GM21367 (cell line): ENCODE measurements around the gene SFMBT1.
"Not testable (repeated sequence)": the region's sequence is repeated elsewhere in the genome, so short reads cannot be mapped to it uniquely, and the experiment has no call there.

ENCODE experiments used
- ATAC-seq: cut with Tn5 transposase; IDR thresholded peaks from one replicate; pipeline ENCODE4 v1.9.1; 2021; ENCODE audit not compliant: unreplicated experiment

The SFMBT1 gene

DNA sequence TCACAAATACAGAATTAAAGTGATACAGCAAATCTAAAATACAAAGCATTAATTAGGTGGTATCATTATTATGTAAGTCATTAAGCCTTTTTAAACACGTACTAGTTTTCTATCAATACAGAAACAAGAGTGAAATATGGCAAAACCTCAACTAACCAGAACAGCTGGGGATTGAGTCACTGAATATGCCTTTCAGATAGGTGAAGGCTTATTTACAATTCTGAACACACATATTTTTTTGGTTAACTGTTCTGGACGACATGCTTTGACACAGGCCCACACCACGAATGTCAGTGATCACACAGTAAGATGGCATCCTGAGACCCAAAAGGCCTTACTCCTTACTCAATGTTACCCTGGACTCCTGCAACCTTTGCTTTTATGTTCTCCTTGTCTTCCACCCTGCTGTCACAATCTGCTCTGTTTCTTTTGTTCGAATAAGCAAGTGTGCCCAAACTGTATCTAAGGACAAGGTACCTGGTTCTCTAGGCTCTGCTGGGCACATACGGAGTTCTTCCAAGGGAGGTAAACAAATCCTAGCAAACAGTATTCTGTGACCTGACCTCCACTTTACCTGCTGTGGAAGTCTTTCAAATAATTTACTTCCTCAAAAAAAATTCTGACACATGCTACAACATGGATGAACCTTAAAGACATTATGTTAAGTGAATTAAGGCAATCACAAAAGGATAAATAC, 7.0 kb downstream of the SFMBT1 start:
- ATAC-seq, result no peak

DNA sequence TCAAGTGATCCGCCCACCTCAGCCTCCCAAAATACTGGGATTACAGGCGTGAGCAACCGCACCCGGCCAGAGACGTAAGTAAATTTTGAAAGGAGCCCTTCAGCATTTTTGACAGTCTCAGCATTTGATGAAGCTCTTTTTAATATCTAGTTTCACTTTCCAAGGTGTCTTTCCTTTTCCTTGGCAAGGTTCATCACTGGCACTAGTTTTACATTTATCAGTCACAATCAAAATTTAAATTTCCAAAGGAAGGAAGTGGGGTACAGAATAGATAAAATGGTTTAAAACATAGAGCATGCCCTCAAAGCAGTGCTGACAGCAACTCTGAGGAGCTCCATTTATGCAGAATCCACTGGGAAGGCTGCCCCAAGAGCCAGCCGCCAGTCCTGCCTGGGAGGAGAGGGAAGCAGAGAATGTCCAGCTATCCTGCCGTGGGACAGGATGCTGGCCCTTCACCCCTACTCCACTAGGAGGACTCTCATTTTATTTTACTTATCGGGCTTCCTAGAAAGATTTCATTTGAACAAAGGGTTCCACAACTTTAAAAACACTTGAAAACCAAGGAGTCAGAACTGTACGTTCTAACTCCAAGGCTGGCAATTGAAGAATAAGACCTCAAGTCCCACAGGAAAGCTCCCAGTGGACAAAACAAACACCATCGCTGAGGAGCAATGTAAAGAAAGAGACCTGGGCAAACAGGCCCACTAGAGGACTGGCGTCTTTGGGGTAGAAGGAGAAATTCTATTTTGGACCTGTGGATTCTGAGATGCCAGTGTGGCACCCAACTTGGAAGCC, 9.9 kb downstream of the SFMBT1 start:
- ATAC-seq, result no peak

DNA sequence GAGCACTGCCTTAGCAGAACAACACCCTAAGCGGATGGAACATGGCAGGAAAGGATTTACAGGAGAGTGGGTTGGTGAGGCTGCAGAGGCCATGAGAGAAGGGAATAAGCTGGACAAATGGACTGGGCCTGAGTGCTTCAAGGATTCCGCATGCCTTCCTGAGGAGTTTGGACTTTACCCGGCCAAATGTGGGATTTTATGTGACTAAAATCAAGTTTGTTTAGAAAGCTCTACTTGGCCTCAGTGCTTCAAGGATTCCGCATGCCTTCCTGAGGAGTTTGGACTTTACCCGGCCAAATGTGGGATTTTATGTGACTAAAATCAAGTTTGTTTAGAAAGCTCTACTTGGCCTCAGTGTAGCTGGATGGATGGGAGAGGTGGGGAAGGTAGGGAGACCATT, 10.9 kb downstream of the SFMBT1 start:
- ATAC-seq, result not testable (repeated sequence)

DNA sequence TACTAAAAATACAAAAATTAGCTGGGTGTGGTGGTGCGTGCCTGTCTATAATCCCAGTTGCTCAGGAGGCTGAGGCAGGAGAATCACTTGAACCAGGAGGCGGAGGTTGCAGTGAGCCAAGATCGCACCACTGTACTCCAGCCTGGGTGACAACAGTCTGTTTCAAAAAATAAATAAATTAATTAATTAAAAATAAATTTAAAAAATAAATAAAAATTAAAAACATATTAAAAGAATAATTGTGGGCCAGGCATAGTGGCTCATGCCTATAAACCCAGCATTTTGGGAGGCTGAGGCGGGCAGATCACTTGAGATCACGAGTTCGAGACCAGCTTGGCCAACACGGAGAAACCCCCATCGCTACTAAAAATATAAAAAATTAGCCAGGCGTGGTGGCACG, 11.5 kb downstream of the SFMBT1 start:
- ATAC-seq, result not testable (repeated sequence)

DNA sequence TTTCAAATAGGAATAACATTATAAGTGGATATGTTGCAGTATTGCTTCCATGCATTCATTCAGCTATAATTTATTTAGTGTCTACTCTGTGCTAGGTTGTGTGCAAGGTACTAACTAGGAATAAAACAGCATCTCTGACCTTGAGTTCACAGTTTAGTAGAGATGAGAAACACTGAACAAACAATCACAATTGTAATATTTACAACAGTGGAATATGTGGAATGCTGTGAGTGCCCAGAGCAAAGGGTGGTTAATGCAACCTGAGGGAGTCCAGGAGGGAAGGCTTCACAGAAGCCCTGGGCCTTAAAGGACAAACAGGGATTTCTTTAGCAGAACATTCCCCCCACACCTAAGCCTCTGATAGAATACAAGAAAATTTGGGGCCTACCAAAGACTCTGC, 13.3 kb downstream of the SFMBT1 start:
- ATAC-seq, result no peak

DNA sequence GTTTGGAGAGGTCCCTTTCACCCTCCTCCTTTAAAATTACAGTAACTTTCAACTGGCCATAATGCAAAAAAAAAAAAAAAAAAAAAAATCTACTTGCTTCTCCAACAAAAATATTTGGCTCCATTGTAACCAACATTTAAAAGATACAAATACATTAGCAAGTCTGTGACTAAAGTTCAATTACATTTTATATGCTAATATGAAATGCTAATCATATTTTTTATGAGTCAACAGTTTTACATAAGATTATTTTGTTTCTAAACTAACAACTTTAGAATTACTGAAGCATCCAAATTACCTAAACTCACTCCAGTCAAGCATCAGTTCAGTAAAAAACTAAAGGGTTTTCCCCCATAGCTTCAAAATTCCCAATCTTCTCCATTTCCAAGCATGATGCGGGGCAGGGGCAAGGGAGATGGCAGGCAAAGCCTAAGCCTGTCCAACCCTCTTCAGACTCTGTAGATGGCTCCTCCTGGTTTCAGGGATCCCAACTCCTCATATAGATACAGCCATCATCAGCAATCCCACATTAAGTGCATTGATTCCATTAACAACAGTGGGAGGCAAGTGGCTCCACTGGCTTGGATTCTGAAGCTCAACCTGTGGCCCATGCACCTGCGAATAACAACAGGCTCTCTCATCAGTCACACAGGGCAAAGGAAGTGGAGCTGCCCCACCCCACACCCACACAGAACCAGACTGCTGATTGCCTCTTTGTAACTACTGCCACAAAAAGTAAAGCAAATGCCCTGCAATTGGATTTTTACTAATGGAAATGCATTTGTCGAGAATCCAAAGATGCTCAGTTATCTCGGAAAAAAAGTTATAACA, 15.0 kb downstream of the SFMBT1 start:
- no peak for ATAC-seq

DNA sequence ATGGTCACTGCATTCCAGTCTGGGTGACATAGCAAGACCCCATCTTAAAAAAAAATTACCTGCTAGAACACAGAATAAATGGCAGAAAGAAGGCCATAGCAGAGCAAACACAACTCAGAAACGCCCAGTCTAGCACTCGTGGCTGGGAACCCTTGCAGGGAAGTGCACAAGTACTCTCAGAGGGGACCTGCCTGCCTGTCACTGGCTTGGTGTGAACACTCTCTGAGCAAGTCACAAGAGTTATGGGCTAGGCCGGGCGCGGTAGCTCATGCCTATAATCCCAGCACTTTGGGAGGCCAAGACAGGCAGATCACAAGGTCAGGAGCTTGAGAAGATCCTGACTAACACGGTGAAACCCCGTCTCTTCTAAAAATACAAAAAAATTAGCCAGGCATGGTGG, 17.2 kb downstream of the SFMBT1 start:
- no peak for ATAC-seq

DNA sequence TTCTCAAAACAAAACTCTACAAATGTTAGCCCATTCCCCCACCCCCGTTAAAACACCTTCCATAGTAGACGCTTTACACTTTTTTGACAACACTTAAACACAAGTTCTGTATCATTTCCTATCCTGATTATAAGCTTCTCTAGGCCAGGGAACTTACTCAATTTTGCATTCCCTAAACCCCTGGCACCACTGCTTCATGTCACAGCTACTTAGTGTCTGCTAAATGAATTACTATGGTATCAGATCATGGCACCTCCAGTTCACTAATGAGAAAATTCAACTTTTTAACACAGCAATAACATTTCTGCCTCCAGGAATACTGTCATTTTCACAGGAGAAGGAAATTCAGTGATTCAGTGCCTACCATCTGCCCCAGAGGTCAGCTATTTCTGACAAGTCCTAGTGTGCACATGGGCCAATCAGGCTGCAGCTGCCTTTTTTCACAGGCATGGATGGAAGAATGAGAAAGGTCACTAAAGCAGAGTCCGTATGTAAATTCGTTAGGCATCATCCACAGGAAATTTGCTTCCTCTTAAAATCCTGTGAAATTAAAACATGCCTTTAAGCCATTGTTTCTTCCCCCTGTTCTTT, 18.5 kb downstream of the SFMBT1 start:
- no peak for ATAC-seq

DNA sequence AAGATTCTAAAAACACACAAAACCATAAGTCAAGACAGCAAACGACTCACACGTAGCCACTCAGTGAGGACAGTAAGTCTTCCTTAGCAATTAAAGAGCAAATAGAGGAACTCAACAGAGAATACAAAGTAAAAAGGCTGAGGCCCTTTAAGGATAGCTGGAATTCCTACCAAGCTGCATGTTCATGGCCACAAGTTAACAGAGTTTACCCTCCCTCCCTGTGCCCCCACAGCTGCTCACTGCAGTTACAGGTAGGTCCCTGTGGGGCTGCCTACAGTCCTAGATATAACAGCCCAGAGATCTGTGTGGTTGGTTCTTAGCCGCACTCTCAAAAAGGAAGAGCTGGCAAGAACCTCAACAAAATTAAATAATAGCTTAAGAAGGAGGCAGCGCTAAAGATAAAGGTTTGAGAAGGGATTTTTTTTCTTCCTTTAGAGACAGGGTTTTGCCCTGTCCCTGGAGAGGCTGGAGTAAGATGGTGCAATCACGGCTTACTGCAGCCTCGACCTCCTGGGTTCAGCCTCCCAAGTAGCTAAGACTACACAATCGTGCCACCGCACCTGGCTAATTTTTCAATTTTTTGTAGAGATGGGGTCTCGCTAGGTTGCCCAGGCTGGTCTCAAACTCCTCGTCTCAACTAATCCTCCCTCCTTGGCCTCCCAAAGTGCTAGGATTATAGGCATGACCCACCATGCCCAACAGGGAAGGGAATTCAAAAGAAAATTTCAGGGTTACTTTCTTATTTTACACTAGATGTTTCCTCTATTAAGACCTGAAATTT, 19.3 kb downstream of the SFMBT1 start:
- ATAC-seq, result no peak

DNA sequence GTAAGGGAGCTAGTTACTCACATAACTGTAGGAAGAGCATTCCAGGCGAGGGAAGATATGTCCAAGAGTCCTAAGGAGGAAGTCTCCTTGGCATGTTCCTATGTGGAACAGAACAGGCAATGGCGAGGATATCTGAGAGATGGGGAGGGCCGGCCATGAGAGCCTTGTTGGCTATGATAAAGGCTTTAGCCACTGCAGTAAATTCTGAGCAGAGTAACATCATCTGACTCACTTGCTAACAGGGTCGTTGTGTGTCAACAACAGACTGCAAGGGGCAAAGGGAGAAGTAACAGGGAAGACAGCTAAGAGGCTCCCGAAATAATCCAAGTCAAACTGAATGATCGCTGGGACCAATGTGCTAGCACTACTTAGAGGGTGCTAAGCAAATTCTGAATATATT, 21.6 kb downstream of the SFMBT1 start:
- no peak for ATAC-seq

DNA sequence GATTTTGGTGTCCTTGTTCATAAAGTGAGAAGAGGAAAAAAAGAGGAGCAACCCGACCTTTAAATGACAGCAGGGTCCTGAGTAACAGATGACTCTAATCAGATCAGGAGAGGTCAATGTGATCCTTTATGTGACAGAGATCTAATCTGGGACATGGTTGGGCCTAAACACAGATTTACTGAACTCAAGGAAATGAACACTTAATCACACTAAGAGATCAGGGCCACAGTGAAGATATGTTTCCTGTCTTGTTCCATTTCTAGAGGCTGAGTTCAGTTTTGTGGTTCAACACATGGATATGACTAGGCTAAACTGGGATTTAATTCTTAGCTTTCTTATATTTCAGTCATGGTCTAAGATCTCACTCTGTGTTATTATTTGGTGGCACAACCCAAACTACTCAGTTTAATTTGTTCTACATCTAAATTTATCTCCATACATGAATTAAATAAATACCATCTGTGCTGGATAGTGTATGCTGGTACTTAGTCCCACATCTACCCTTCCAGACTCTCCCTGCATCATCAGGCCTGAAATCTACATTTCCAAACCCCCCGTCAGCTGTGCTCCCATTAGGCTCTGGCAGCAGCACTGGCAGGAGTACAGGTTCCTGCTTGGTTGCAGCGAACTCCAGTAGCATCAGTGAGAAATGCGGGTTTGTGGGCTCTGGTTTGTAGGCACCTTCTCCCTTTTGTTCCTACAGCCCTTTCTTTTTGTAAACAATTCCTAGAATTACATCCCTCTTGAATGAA, 22.6 kb downstream of the SFMBT1 start:
- no peak for ATAC-seq

DNA sequence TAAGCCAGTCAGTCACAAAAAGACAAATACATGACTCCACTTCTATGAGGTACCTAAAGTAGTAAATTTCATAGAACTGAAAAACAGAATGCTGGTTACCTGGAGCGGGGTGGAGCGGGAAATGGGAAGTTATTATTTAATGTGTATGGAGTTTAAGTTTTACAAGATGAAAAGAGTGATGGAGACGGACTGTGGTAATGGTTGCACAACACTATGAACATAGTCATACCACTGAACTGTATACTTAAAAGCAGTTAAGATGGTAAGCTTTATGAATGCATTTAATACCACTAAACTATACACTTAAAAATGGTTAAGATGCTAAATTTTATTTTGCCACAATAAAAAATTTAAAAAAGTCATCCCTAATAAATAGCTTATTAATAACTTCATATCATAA, 23.2 kb downstream of the SFMBT1 start:
- ATAC-seq, result no peak

DNA sequence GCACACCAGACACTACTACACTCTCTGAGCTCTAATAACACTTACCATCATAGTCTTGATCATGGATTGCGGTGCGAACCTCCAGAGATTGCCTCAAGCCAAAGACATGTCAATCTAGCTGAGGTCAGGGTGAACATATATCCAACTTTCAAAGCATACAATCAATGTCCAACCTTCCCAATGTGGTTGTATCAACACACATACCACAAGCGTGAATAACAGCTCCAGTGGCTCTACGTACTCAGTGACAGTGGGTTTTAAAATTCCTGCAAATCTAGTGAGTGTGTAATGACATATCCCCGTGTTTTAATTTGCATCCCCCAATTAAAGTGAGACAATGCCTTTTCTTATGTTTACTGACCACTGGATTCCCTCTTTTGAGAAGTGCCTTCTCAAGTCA, 29.6 kb downstream of the SFMBT1 start:
- no peak for ATAC-seq

DNA sequence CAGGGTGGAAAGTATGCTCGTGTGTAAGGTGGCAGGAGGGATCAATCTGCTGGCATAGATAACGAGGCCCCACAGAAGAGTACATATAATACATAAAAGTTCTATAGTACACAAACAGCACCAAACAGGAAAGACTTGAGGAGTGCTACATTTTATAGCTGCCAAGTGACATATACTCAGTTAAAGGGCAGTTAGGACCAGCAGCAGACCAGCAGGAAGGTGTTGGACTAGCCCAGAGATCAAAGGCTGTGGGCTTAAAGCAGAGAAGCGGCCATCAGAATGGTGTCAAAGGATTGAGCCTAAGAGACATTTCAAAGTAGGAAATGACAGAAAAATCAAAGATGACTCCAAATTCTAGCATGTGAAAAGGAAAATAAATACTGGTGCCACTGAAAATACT, 34.5 kb downstream of the SFMBT1 start:
- ATAC-seq, result no peak

DNA sequence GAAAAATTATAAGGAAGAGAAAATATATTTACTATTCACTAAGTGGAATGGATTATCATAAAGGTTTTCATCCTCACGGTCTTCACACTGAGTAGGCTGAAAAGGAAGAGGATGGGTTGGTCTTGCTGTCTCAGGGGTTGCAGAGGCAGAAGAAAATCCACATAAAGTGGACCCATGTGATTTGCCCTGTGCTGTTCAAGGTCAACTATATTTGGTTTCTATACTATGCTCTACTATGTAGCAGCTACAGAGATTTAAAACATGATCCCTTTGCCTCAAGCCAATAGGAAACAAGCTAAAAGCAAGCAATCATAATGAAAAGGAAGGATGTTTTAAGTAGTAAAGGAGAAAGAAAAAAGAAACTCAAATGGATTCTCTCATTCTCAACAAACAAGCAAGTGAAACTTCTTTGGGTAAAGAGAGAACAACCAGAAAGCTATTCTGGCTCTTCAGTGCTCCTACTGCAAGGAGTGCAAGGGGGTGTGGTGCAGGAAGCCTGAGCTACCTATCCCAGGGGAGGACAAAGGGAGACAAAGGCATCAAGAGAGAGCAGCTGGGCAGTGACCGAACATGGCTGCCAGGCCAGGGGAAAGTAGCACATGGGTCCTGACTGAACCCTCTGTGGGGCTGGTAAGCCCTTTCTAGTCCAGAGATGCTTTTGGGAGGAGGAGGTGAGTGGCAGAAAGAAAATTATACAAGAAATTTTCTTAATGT, 35.9 kb downstream of the SFMBT1 start:
- ATAC-seq, result no peak

DNA sequence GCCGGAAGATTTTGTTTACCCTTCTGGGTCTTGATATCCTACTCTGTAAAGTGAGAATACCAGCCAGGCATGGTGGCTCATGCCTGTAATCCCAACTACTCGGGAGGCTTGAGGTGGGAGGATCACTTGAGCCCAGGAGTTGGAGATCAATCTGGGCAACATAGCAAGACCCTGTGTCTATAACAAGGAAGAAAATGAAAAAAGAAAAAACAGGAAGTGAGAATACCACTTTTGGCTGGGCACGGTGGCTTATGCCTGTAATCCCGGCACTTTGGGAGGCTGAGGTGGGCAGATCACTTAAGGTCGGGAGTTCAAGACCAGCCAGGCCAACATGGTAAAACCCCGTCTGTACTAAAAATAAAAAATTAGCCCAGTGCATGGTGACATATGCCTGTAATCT, 36.9 kb downstream of the SFMBT1 start:
- no peak for ATAC-seq

DNA sequence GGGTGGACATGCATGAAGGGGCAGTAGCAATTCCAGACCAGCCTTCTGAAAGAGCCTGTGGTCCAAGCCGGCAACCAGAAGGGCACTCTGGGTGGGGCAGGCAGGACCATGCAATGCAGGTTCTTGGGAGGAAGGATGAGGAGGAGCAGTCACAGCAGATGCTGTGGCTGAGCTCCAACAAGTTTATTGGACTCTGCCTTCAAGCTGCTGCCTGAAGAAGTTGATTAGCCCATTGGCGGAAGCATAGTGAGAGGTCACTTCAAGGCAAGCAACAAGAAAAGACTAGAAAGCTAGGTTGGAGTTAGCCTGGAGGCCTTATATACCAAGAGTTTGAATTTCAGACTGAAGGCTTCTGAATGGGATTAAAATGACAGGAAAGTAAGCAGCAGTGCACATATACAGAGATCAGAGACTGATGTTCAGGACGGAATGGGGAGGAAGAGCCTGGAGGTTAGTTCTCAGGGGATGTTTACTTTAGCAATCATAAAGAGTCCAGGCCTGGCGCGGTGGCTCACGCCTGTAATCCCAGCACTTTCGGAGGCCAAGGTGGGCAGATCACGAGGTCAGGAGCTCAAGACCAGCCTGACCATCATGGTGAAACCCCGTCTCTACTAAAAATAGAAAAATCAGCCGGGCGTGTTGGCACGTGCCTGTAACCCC, 39.9 kb downstream of the SFMBT1 start:
- no peak for ATAC-seq

DNA sequence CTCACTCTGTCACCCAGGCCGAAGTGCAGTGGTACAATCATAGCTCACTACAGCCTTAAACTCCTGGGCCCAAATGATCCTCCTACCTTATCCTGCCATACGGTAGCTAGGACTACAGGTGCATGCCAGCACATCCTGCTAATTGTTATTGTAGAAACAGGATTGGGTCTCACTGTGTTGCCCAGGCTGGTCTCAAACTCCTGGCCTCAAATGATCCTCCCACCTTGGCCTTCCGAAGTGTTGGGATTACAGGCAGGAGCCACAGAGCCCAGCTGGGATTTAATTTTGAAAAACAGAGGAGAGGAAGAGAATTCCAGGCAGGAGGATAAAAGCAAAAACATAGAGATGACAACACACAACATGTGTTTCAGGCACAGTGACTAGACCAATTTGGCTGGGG, 40.5 kb downstream of the SFMBT1 start:
- ATAC-seq, result no peak

DNA sequence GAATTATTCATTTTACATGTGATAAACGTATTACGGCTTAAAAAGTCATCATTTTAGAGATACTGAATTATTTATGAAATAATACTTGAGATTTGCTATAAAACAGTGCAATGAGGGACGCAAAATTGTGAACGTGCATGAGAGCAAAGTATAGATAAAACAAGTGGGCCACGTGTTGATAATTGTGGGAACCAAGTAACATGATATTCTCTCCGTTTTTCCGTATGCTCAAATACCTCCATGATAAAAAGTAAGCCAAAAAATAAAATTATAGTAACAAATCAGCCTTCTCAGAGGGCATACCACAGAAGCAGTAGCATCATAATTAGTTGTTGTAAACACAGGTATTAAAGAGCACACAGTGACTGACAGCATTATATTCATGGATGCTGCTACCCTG, 42.6 kb downstream of the SFMBT1 start:
- no peak for ATAC-seq
